HG02763 (cell line): ENCODE measurements around the gene MRPL9.
"Not testable (repeated sequence)": the region's sequence is repeated elsewhere in the genome, so short reads cannot be mapped to it uniquely, and the experiment has no call there.

Source experiments
- ATAC-seq: cut with Tn5 transposase; IDR thresholded peaks from one replicate; pipeline ENCODE4 v1.9.1; 2021; ENCODE audit warnings: mild to moderate bottlenecking, moderate library complexity; ENCODE audit not compliant: unreplicated experiment

Gene MRPL9

GRCh38 chr1:151733995-151734394 lies 29.3 kb downstream of the MRPL9 start:
- not testable (repeated sequence) for ATAC-seq

DNA sequence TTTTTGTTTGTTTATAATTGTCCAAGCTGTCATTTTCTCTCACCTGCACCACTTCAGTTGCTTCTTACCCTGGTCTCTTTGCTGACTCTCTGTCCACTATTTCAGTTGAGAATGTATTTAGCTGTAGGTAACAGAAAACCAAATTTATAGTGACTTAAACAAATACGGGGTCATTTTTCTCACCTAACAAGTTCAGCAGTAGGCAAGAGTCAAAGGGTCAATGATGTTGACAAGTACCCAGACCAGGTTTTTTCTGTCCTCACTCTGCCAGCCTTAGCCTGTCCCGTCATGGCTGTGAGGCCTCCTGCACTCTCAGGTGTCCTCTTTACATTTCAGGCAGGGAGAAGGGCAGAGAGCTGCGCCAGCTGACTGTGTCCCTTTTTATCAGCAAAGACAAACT lies 30.2 kb downstream of the MRPL9 start:
- ATAC-seq, result no peak

DNA sequence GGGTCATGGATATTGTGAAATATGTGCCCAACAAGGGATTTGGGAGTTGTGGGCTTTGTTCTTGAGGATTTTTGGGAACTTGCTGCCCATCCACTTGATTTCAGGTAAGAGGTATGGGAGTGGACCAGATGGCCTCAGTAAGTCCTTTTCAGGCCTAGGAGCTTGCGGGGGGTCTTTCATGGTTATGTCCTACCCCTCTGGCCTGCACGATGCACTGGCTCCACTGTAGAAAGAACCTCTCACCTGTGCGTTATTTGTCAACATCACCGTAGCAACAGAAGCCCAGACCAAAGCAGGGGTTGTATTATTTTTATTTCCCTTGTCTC lies 33.4 kb downstream of the MRPL9 start:
- no peak for ATAC-seq

GRCh38 chr1:151729157-151729965 lies 33.9 kb downstream of the MRPL9 start:
- ATAC-seq, result no peak

DNA sequence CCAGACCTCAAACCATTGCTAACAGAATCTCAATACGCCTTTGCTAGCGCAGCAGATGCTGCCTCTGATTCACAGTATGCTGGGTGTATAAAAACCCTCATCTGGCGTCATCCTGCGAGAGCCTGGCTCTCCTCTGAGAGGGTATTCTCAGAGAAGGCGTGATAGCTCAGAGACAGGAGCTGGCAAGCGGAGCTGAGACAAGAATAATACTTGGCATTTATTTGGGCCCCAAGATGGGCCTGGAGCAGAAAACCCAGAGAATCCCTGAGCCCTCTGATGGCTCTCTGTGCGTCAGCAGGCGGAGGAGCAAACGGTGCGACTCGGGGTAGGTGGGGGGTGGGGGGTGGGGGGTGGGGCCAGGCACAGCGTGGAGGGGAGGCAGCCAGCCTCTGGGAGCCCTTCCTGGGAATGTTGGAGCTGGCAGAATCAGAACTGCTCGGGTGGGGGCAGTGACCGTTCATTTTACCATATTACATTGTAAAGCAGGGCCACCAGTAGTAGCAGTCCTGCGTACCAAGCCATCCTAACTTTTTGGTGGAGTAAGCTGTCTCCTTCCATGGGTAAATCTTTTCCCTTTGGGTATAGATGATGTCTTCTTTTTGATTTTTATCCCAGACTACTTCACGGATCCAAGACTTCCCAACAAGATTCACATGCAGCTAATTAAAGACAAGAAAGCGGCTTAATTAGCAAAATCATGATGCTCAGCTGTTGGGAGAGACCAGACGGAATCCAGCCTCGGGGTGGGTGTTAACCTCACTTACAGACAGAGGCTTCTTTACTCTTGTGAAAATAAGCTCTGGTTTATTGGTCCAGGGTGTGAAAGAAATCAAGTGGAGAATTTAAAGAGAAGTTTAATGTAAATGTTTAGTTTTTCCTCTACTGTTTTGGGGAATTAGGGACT lies 34.9 kb downstream of the MRPL9 start:
- no peak for ATAC-seq

GRCh38 chr1:151723726-151724370 lies 39.4 kb downstream of the MRPL9 start:
- no peak for ATAC-seq

DNA sequence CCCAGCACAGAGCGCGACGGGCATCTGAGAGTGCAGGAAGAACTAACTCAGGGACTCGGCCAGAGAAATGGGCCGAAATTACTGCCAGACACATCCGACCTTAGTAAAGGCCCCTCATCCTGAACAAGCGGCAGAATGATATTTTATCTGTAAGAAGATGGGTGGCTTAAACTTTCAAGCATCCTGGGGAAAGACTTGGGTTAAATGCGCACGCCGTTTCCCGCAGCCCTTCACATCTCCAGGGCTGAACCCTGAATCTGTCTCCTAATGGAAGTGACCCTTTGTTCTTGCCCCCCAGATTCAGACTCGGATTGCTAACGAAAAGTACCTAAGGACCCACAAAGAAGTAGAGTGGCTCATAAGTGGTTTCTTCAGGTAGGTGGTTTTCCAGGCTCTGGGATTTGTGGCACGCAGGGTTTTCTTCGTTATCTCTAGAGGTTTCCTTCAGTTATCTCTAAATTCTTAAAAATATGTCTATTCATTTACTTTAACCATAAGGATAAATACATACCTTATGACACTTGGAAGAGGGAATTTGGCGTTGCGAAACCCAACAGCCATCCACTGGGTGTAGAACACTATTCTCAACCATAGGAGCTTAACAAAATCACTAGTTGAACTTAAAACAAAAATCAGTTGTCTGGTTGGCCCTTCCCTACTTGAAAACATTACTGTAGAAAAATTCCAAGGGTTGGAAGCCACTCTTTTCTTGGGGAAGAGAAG lies 41.3 kb downstream of the MRPL9 start:
- no peak for ATAC-seq

DNA sequence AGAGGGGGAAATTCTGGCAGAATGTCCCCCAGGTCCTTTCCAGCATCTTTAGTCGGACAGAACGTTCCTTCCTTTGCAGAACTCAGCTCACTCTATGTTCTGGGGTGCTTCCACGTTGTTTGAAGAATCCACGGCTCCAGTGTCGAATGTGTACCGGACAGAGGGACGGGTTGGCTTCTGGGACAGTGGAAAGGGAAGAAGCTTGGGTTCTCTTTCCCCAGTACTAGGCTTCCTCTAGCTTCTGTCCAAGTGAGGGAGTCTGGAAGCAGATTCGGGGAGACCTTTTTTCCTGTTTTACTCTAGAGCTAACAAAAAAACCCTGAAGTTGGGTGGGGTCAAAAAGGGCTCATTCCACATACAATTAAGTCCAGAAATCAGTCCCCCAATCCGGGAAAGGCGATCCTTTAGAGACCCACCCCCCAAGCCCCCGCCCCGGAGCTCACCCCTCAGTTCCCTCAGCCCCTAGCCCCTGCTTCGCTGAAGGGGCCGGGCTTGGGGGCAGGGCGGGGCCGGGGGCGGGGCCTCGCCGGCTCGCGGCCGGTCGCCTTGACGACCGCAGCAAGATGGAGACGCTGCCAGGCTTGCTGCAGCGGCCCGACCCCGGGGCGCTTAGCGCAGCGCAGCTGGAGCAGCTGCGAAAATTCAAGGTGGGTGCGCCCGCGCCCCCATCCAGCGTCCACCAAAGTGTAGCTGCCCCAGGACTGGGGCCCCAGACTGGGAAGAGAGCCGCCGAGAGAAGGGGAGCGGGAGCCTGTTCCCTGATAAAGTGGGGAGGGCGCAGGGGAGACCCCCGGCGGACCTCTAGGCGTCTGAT lies 42.1 kb downstream of the MRPL9 start, which contains the start of gene RIIAD1:
RIIAD1 (plus strand) TSS at position 549 of the 814 bp plus-strand sequence; CDS start at position 564, 15 bp downstream.
- ATAC-seq, result peak; percentile 57

- ATAC-seq, result no peak
Measured at GRCh38 chr1:151720554-151720953, 42.7 kb downstream of the MRPL9 start.

GRCh38 chr1:151720125-151720524 lies 43.2 kb downstream of the MRPL9 start:
- ATAC-seq, result no peak

- no peak for ATAC-seq
Measured at GRCh38 chr1:151718666-151719065, 44.6 kb downstream of the MRPL9 start.

DNA sequence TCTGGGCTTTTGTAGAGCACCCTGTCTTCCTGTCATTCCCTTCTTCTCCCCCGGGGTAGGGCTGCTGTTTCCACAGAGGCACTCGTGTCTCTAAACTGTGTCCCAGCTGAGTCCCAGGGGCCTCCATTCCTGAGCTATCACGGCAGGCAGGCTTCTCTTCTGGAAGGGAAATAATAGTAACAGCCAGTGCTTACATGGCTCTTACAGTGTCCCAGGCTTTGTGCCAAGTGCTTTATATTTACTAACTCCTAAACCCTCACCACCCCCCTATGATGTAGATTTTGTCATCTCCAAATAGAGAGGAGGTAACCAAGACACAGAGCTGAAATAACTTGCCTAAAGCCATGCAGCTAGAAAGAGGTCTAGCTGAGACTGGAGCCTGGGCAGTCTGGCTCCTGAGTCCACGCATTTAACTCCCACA lies 45.3 kb downstream of the MRPL9 start:
- no peak for ATAC-seq

DNA sequence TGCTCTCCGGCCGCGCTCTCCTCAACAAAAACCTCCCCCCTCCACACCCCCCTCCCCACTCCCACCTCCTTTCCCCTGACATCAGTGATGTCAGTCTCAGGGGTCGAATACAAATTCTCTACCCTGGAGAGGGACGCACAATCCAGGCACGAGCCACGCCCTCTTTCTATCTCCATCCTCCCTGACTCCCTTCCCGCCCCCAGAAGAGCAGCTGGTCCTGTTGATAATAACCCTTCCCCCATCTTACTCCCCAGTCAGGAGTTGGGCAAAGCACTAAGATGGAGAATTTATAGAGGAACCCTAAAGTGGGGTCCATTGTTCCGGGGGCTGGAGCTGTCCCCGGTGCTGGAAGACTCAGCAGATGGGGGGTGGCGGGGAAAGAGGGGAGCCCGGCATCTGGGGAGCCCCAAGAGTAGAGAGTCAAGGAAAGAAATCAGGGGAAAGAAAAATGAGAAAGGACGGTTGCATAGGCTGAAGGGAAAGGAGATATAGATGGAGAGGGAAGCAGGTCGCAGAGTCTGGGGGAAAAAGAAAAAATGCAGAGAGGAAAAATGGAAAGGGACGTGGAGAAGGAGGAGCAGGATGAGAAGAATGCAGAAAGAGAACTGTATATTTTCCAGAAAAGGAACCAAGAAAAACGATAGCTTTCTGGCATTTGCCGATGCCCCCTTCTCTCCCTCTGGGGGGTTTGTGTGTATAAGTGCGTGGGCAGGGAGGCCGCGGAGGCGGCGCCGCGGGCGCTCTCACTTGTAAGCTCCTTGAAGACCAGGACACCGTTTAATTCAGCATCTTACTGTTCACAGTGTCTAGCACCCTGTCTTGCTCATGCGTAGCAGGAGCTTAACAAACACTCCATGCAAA lies 46.3 kb downstream of the MRPL9 start, which contains the start of gene CELF3:
CELF3 (minus strand) TSS at position 33 of the 861 bp plus-strand sequence. CDS start 783 bp downstream, outside the sequence.
- ATAC-seq, result no peak

GRCh38 chr1:151716405-151716762 lies 46.9 kb downstream of the MRPL9 start:
- no peak for ATAC-seq

GRCh38 chr1:151715726-151716404 lies 47.4 kb downstream of the MRPL9 start:
- no peak for ATAC-seq

GRCh38 chr1:151714820-151715725 lies 48.2 kb downstream of the MRPL9 start:
- ATAC-seq, result no peak

DNA sequence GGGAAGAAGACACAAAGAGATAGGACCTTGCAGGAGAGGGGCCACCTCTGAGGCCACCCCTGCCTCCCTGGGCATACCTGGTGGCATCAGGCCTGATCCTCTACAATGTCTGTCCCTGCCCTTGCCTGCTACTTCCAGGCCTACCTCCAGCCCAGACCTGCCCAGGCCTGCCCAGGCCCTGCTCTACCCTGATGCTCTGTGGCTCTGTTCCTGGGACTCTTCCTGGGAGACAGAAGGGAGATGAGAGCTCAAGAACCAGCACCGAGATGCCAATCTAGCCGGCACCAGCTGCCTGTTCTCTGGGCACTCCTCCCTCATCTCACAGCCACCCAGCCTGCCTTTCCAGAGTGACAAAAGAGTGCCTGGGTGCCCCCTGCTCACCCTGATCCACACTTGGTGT lies 49.4 kb downstream of the MRPL9 start:
- no peak for ATAC-seq
